ENCODE data around the gene FNDC3B. TPM values are rescaled to one million over a fixed set of nuclear protein-coding genes. Genes with fewer than 3 reads are reported as not detected.

FNDC3B gene
- total RNA-seq, 1 experiment from 2014 or later, result 64.6 TPM

DNA sequence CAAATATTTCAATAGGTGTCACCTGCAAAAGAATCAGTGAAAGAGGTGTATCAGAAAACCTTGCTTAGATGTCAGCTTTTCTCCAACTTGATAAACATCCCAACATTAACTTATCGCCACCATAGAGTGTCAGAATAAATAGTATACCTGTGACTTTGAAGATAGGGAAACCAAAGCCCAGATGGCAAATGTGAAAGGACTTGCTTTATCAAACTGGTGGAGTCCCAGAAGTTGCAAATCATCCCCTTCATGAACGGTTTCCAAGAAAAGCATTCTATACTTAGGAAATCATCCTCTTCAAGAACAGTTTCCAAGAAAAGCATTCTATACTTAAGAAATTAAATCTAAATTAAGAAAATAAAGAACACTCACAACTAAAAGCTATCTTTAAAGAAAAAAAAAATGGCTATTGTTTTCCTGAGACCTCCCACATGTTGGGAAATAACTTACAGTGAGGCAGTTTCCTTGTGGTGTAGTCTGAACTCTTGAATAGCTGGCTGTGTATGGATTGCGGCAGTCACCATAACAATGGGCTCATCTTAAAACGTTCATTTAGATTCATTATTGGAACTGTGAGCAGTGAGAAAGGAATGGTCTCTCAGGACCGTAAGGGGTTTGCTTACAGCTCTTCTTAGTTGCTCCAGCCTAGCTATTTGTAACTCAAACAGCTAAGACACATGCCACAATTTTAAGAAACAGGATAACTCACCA lies 352.4 kb downstream of the FNDC3B start:
- DNase-seq (ENCODE audit: low read depth), result no peak

GRCh38 chr3:172394692-172395091 lies 355.3 kb downstream of the FNDC3B start:
- DNase-seq (ENCODE audit: low read depth), result no peak

GRCh38 chr3:172396400-172396799 lies 357.0 kb downstream of the FNDC3B start:
- DNase-seq (ENCODE audit: low read depth), result no peak

DNA sequence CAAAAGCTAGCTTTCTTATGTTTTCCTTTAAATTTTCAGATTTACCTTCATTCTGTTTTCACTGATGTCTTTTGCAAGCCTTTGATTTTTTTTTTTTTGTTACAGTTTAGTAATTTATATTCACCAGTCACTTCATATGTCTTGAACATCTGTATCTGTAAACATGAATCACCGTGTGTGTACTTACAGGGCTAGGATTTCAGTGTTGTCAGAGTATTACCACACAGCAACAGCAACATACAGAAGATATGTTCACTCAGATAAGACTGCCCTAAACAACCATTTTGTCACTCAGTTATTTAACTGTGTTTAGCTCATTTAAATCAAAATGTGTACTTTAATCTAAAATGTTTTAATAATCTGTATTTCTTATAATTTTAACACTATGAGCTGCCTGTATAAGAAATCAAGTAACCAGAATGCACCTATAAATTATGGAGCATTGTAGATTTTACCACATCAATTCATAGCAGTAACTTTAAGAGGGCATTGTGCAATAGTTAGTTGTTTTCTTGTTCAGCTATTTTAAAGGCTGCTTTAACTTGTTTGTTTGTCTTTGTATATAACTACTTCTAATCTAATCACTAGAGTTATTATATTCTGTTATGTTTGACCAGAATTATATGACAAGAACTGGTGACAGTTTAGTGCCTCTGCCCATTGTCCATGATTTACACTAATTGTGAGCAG lies 358.5 kb downstream of the FNDC3B start:
- DNase-seq (ENCODE audit: low read depth), result no peak

DNA sequence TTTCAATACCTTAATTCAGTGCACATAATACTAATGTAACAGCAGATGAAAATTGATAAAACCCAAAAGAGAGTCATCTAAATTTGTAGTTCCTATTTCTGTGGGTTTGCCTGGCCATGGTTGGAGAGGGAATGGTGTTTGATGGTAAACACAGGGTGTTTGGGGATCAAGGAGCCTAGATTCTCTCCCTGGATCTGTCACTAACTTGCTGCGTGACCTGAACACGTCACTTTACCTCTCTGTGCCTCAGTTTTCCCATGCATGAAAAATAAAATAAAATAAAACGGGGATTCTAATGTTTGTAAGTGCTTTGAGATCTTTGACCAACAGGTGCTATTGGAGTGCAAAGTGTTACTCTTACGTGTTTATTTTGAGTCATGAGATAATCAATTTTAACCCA lies 359.1 kb downstream of the FNDC3B start:
- DNase-seq (ENCODE audit: low read depth), result no peak

DNA sequence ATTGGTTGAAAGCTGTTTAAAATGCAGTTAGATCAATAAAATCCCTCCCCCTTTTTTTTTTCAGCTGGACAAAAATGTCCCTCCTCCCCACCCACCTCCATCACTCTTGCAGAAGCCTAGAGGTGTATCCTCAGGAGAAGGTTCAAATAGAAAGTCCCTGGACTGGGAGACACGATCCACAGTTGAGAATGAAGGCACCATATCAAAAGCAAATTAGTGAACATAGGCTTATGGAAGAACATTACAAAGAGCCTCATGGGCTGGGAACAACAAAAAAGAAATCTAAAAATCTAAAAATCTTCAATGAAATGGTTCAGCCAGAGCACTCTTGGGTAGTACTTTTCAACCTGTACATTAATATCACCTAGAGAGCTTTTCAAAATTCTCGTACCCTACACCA lies 362.7 kb downstream of the FNDC3B start:
- no peak for DNase-seq (ENCODE audit: low read depth)

- no peak for DNase-seq (ENCODE audit: low read depth)
Measured at GRCh38 chr3:172402892-172403643, 363.7 kb downstream of the FNDC3B start.

DNA sequence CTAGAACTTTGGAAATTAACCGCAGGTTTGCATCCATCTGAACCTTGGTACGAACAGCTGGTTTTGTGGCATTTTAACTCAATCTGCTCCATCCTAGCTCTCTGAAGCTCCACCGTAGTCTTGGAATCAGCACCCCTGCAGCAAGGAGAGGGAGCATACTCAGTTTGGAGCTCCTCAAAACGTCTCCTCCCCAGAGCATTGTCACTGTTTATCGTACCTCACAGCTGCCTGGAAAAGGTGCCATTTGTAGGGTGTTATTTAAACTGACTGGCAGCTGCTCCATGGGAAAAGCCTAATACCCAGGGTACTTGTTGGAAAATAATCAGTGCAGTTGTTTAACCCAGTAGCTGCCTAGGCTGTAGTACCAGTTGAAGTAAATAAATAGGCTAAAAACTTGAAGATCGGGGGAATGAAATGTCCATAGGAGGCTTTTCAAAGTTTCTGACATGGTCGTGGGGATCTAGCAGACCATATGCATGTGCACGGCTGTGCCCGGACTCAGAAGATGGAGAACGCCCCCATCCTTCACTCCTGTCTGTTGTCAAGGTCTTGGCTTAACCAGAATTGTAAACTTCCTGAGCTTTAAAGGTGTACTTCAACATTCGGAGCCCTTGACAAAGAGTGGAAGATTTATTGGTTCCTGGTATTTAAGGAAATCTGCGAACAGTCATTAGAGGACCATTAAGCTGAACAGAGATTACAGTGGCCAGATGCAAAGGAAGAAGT lies 365.0 kb downstream of the FNDC3B start:
- no peak for DNase-seq (ENCODE audit: low read depth)

DNA sequence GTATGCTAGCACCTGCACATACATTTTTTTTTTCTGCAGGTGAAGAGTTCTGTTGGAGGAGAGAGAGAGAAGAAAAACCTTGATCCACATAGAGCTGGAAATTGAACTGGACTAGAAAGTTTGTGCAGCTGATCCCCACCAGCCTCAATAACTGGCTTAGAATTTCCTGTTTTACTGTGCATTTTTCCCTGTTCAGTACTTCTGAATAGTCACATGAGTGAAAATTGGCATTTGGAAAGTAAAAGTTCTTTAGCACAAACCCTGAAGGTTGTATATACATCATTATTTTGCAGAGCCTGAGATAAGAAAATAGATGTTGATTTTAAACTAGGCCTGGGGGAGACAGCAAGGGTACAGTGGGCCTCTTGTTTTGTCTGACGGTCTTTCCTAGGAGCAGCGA lies 366.5 kb downstream of the FNDC3B start:
- DNase-seq (ENCODE audit: low read depth), result no peak

- no peak for DNase-seq (ENCODE audit: low read depth)
Measured at GRCh38 chr3:172407872-172408271, 368.5 kb downstream of the FNDC3B start.

GRCh38 chr3:172410702-172411477 lies 371.5 kb downstream of the FNDC3B start:
- DNase-seq (ENCODE audit: low read depth), result no peak

DNA sequence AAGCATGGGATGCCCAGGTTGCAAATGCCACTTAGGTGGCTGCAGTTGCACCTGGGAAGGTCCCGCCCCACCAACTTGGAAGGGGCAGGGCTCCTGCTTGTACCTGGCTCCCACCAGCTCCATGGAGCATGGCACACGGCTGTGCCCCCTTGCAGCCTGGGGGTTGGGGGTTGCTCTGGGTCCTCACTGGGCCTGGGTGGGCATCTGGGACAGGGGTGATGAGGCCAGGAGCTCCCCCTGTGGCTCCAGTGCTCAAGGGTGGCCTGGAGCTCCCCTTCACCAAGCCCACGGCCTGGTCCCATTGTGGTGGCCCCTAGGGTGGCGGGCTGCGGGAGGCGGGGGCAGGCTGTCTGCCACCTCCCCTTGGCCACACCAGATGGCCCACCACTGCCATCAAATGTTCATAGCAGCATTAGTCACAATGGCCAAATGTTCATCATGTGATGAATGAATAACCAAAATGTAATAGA lies 372.1 kb downstream of the FNDC3B start:
- DNase-seq (ENCODE audit: low read depth), result no peak

GRCh38 chr3:172415323-172415722 lies 375.9 kb downstream of the FNDC3B start:
- DNase-seq (ENCODE audit: low read depth), result peak; percentile 29

DNA sequence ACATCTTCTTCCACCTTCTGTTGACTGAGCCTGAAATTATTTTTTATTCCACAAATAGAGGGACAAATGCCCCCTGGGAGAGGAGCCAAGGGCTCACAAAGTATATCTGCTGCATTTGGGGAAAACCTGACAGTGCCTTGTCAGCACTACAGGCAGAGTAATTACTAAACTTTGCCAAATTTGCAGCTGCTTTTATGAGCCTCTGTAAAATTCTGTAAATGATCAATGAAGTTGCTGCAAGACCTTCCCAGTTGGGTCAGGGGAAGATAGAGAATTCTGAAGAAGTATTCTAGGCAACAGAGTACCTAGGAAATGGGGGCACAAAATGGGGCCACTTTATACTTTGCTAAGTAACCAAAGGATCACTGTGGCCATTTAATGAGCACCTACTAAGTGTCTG lies 398.3 kb downstream of the FNDC3B start:
- no peak for DNase-seq (ENCODE audit: low read depth)

- DNase-seq (ENCODE audit: low read depth), result no peak
Measured at GRCh38 chr3:172438186-172438585, 398.8 kb downstream of the FNDC3B start.

GRCh38 chr3:172441581-172441980 lies 402.2 kb downstream of the FNDC3B start:
- DNase-seq (ENCODE audit: low read depth), result no peak

GRCh38 chr3:172442606-172443005 lies 403.2 kb downstream of the FNDC3B start:
- DNase-seq (ENCODE audit: low read depth), result no peak

DNA sequence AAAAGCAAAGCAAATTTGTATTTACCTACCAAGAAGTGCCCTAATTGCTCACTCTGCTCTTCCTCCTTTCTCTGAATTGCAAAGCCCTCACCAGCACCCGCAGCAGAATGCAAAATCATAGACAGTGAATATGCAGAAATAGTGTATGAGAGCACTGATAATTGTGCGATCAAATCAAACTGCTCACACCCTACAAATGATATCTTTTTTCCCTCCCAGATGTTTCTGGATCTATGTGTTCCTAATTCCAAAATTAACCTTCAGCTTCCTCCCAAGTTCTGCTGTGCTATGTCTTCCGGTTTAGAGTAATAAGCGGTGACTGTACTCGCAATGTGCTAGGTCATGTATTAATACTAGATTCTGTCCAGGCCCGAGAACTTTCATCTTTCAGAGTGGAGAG lies 405.4 kb downstream of the FNDC3B start:
- DNase-seq (ENCODE audit: low read depth), result no peak

DNA sequence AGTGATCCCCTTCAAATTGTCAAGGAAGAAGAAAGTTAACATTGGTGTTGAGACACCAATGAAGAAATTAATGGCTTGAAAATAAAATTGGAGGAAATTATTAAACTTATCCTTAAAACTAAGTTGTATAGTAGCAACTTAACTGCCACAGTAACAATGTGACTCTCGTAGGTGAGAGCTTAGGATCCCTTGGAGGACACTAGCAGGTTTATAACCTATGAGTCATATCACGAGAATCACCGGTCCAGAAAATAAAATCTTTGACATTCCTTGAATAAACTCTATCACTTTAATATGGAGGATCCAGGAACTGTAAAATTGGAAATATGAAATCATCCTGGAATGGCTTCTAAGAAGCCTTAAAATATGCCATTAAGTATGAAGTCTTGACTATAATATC lies 406.8 kb downstream of the FNDC3B start:
- DNase-seq (ENCODE audit: low read depth), result no peak

DNA sequence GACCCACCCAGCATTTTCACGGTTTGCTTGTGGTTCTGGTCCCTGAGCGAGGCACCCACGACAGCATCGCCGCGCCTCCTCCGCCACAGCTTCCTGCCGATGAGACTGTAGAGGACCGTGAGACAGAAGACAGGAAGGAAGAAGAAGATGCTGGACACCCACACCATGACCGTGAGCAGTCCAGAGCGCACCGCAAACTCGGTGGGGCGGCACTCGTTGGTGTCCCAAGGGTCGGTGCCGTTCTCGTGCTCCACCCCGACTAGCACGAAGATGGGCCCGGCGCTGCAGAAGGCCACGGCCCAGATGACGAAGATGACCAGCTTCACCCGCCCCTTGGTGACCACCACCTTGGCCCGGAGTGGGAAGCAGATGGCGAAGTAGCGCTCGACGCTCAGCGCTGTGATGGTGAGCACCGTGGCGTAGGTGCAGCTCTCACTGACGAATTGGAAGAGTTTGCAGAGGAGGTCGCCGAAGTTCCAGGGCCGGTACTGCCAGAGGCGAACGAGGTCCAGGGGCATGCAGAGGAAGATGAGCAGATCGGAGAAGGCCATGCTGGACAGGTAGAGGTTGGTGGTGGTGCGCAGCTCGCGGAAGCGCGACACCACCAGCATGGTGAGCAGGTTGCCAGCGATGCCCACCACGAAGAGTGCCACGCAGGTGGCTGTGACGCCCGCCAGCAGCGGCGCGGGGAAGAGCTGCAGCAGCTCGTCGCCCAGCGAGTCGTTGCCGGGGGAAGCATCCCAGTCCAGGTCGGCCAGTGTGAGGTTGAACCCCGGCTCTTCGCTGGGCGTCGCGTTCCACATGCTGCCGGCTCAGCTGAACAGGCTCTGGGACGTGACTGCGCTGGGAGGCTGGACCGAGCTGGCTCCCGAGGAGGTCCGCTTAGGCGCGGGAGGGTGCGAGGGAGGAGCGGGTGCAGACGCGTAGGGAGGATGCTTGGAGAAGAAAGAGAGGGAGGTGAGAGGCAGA lies 408.5 kb downstream of the FNDC3B start, which contains the start of gene GHSR:
GHSR (minus strand) TSS at position 846 of the 969 bp plus-strand sequence; CDS start at position 803, 43 bp downstream.
- DNase-seq (ENCODE audit: low read depth), result no peak

Data from RPMI7951 (cell line).